Endothelial cell of umbilical vein (primary cell): ENCODE measurements around the gene ADAM33.

Experiments used
- POLR2A ChIP-seq: IDR thresholded peaks from 2 replicates; pipeline ENCODE4 v1.6.1; 2012; ENCODE audit warnings: low read depth, mild to moderate bottlenecking, control low read depth, low read length
- POLR2AphosphoS5 ChIP-seq: IDR thresholded peaks from 2 replicates; pipeline ENCODE4 v1.6.1; 2012; ENCODE audit warnings: low read depth, mild to moderate bottlenecking, control low read depth, low read length, moderate library complexity; ENCODE audit not compliant: insufficient read depth
- TF ChIP-seq, protein P1 (sequence below), 2 donors: IDR thresholded peaks; 1 replicate in 1 of 2; 2 replicates in 1 of 2; pipeline ENCODE4 v1.5.1; 2011; ENCODE audit warnings: low read length in 2 of 2, mild to moderate bottlenecking in 2 of 2, moderate library complexity in 2 of 2, control low read depth in 1 of 2, inconsistent platforms in 1 of 2, low read depth in 1 of 2; ENCODE audit not compliant: insufficient read depth in 1 of 2; ENCODE audit errors: extremely low read depth in 1 of 2

DNA sequence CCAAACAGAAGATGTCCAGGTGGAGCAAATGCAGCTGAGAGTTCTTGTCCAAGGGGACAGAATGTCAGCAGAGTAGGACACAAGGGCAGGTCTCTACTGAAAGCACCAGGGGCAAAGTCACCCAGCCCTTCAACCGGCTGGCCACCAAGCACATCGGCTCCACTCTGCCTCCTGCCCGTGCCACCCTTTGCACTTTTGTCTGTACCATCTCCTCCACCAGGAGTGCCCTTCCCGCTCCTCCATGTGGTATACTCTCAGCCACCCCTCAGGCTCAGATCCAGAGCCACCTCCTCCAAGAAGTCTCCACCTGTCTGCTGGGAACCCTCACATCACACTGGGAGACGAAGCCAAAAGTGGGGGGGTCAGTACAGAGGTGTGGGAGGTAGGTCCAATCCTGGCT is 46.5 kb upstream of the ADAM33 start:
- TF ChIP-seq, protein P1, sequence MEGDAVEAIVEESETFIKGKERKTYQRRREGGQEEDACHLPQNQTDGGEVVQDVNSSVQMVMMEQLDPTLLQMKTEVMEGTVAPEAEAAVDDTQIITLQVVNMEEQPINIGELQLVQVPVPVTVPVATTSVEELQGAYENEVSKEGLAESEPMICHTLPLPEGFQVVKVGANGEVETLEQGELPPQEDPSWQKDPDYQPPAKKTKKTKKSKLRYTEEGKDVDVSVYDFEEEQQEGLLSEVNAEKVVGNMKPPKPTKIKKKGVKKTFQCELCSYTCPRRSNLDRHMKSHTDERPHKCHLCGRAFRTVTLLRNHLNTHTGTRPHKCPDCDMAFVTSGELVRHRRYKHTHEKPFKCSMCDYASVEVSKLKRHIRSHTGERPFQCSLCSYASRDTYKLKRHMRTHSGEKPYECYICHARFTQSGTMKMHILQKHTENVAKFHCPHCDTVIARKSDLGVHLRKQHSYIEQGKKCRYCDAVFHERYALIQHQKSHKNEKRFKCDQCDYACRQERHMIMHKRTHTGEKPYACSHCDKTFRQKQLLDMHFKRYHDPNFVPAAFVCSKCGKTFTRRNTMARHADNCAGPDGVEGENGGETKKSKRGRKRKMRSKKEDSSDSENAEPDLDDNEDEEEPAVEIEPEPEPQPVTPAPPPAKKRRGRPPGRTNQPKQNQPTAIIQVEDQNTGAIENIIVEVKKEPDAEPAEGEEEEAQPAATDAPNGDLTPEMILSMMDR (IDR thresholded peaks at IDR 0.05; ENCODE audit: extremely low read depth in 1 of 2, insufficient read depth in 1 of 2, low read depth in 1 of 2, low read length in 2 of 2): no peak
- TF ChIP-seq POLR2AphosphoS5: no peak
- no peak for TF ChIP-seq POLR2A
